ENCODE measurements around the gene STPG1.

DNA sequence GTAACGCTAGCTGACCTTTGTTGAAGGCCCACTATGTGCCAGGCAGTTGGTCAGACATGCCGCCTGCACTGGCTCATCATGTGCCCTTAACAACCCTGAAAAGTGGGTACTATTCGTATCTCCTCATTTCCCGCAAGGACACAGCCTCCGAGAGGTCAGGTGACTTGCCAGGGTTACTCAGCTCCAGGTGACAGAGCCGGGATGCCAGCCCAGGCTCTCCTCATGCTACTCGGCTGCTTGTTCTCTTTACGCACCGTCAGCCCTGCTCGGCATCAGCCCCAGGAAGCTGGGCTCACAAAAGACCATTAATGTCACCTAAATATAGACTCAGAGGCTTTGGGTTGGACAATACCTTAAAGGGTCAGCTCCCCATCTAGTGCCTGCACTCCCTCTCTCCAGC is 65.4 kb downstream of the STPG1 start:
- TF ChIP-seq CTCF (IDR thresholded peaks at IDR 0.05) (no peak), POLR2A (IDR thresholded peaks at IDR 0.05; ENCODE audit: low read depth) (no peak), POLR2AphosphoS5 (IDR thresholded peaks at IDR 0.05) (no peak), EP300 (IDR thresholded peaks at IDR 0.05) (no peak)
